GM12801 (cell line): ENCODE data around the gene C12orf60.

Experiments used
- TF ChIP-seq, protein P1 (sequence below): IDR thresholded peaks from one replicate; pipeline ENCODE4 v1.5.1; 2011; ENCODE audit warnings: control low read depth; ENCODE audit not compliant: insufficient read length; ENCODE audit errors: extremely low read depth

Gene C12orf60, protein sequence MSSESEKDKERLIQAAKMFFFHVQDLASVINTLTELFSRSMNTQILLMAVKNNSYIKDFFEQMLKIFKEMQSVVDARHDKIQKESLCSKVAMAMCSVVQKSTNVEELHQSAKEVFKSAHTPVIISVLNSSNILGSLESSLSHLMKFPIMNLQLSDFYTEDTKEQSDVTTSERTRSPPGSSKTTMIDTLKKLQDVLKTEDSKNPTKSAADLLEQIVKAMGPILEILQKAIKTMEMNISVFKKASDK

DNA sequence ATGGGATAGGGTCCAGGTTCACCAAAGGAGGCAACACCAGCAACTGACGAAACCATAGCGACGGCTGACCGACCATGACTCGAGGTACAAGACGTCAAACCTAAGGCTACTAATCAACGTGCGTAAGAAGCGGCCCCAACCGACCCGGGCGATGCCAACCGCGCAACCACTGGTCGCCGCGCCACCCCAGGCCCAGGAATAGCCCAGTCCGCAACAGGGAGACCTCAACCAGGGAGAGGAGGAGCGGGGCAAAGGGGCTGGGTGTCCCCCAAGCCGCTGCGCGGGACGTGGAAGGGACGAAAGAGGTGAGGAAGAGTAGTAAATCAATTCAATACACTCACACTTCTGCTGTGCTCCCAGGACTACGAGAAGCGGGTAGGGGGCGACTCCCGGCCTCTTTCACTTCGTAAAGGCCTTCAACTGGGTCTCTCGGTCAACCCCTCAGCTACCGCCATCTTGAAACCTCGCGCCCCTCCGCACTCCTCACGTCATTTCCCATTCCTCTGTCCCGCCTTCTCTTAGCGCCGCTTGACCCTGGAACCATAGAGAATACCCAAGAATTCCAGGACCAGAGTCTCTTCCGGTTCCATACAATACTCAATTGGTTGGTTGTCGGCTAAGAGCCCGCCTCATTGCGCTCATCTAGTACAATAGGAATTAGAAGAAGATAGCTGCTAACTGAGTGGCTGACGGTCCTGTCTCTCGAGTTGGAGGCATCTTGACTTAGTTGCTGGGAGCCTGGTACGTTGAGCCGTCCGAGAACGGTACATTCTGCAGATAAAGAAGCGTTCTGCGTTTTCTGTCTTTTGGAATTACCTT is at the start of gene C12orf60, which contains the start of gene WBP11:
TSS of gene C12orf60 (plus strand) at position 660 of the 819 bp plus-strand sequence. CDS start 19,266 bp downstream, outside the sequence.
TSS of gene WBP11 (minus strand) at position 468 of the 819 bp plus-strand sequence. CDS start 2,095 bp downstream, outside the sequence.
- TF ChIP-seq, protein P1, sequence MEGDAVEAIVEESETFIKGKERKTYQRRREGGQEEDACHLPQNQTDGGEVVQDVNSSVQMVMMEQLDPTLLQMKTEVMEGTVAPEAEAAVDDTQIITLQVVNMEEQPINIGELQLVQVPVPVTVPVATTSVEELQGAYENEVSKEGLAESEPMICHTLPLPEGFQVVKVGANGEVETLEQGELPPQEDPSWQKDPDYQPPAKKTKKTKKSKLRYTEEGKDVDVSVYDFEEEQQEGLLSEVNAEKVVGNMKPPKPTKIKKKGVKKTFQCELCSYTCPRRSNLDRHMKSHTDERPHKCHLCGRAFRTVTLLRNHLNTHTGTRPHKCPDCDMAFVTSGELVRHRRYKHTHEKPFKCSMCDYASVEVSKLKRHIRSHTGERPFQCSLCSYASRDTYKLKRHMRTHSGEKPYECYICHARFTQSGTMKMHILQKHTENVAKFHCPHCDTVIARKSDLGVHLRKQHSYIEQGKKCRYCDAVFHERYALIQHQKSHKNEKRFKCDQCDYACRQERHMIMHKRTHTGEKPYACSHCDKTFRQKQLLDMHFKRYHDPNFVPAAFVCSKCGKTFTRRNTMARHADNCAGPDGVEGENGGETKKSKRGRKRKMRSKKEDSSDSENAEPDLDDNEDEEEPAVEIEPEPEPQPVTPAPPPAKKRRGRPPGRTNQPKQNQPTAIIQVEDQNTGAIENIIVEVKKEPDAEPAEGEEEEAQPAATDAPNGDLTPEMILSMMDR: no peak

DNA sequence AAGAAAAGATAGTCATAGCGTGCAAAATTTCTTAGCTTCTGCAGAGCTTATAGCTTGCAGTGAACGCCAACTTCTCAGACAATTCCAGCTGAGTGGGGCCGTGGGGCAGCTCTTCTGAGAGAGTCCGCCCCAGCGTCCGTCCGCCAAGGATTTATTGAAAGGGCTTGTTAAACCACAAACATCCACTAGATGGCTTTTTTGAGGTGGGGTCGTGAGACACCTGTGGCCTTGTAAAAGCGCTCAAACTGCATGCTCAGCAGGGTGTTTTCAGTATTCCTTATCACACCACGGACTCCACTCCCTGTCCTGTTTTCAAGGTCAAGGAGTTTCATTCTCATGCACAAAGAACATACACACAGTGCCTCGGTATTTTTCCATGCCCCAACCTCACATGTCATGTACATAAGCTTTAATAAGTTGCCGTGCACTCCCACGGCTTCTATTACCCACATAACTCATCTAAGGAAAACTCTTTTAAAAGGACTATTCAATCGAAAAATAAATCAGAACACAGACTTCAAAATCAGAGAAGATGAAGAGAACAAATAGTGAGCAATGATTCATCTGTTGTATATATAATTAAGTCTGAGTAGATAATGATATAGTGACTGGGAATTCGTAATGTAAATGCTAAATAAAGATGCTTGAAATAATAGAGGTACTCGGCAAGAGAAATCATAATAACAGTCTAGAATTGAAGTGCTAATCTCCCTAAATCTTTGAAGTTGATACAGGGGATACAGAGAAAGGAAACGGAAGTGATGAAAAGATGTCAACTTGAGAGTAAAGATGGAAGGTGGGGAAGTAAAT is 46.9 kb upstream of the C12orf60 start:
- TF ChIP-seq, protein P1: no peak

DNA sequence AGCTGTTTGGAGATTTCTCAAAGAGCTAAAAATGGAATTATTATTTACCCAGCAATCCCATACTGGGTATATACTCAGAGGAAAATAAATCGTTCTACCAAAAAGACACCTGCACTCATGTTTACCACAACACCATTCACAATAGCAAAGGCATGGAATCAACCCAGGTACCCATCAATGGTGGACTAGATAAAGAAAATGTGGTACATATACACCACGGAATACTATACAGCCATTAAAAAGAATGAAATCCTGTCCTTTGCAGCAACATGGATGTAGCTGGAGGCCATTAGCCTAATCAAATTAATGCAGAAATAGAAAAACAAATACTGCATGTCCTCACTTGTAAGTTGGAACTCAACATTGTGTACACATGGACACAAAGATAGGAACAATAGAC is 38.1 kb upstream of the C12orf60 start:
- TF ChIP-seq, protein P1: no peak

DNA sequence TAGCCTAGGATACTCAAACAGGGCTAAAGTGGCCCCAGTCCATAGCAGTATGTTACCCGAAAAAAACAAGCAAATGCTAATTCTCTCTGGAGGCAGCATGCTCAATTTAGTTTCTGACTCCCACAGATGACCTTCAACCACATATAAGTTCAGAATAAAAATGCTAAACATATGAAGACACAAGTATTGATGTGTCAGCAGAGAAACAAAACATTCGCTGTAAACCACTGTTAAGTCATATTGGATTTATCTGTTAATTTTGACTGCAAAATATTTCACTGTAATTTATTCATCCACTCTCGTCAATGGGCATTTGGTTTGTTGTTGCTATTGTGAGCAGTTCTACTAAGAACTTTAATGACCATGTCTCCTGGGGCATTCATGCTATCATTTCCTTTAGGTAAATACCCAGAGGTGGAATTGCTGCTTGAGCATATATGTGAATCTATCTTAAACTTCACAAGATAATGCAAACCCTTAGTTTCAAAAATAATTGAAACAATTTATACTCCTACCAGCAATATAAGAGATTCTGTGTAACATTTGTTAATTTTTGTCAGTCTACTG is 36.7 kb upstream of the C12orf60 start:
- TF ChIP-seq, protein P1: no peak

DNA sequence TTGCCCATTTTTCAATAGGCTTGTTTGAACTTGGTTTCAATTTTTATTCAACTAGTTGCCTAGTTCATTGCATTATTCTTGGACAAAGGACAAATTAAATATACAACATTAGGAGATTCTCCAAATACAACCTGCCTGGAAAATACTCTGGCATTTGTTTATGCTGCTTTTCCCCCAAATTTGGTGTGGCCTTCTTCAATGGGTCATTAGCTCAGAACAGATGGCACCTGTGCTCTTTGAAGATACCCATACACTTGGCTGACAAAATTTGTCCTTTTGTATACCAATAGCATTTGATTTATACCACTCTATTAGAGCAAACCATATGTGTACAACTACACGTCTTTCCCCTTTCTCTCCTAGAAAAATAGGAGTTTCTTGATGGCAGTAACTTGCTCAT is 35.9 kb upstream of the C12orf60 start:
- TF ChIP-seq, protein P1: no peak

DNA sequence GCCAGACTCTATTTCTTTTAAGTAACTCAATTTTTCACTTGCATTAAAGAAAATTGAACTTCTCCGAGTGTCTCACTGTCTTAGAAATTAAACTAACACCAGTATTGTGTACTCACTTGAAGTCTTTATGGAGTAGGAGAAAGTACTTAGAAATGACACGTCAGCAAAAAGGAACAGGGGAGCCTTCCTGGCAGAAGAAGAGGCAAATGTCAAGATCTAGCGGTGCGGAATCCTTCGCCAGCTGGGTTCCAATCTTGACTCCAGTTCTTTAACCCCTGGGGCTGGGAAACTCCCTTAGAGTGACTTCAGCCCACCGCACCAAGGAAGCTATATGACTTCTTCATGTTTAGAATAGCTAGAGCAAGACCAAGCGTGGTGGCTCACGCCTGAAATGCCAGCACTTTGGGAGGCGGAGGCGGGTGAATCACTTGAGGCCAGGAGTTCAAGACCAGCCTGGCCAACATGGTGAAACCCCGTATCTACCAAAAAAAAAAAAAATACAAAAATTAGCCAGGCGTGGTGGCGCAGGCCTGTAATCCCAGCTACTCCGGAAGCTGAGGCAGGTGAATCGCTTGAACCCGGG is 34.6 kb upstream of the C12orf60 start:
- TF ChIP-seq, protein P1: no peak
